ENCODE data around the gene MDN1. TPM values are rescaled to one million over a fixed set of nuclear protein-coding genes. Genes with fewer than 3 reads are reported as not detected.
"Not testable (repeated sequence)": the region's sequence is repeated elsewhere in the genome, so short reads cannot be mapped to it uniquely, and the experiment has no call there.

The MDN1 gene
- 53.2 and 79.3 TPM in 2 replicates for total RNA-seq (2014; rRNA removed; shearing (Covaris generic))

GRCh38 chr6:89819336-89820130 is at the start of gene MDN1:
TSS of gene MDN1 (minus strand) at chr6:89819794. CDS start at chr6:89819607, 187 bp downstream.
- H3K27me3 ChIP-seq (ENCODE audit: control insufficient read depth, insufficient read depth, low read length) = no peaks in the 10 kb centered on the region
- DNase-seq = peak; percentile 95
- H3K36me3 ChIP-seq (replicated peaks; ENCODE audit: control insufficient read depth, insufficient read depth, low read length) = peaks cover 2% of the 10 kb centered on the region
- H3K4me3 ChIP-seq (ENCODE audit: insufficient read depth, low read depth, low read length) = peak within 1 kb of the TSS; percentile 99

GRCh38 chr6:89866024-89866678 is 46.6 kb upstream of the MDN1 start:
- Histone ChIP-seq H3K36me3 (replicated peaks; ENCODE audit: control insufficient read depth, insufficient read depth, low read length) (peaks cover 22% of the 10 kb centered on the region), H3K4me3 (ENCODE audit: insufficient read depth, low read depth, low read length) (no peak overlapping the region), H3K27me3 (ENCODE audit: control insufficient read depth, insufficient read depth, low read length) (no peaks in the 10 kb centered on the region)
- no peak for DNase-seq

- no peak overlapping the region for H3K4me3 ChIP-seq (ENCODE audit: insufficient read depth, low read depth, low read length)
- DNase-seq = no peak
- no peaks in the 10 kb centered on the region for H3K27me3 ChIP-seq (ENCODE audit: control insufficient read depth, insufficient read depth, low read length)
- H3K36me3 ChIP-seq (replicated peaks; ENCODE audit: control insufficient read depth, insufficient read depth, low read length) = peaks cover 25% of the 10 kb centered on the region
Observed at GRCh38 chr6:89862698-89863097, 43.1 kb upstream of the MDN1 start.

DNA sequence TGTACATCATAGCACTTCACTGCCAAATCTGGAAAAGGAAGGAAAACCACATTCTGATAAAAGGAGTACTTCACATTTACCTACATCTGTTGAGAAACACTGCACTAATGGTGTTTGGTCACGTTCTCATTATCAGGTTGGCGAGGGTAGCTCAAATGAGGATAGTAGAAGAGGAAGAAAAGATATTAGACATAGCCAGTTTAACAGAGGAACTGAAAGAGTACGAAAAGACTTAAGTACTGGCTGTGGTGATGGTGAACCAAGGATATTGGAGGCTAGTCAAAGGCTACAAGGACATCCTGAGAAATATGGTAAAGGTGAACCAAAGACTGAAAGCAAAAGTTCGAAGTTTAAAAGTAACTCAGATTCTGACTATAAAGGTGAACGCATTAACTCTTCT is 42.7 kb upstream of the MDN1 start:
- Histone ChIP-seq H3K4me3 (ENCODE audit: insufficient read depth, low read depth, low read length) (no peak overlapping the region), H3K27me3 (ENCODE audit: control insufficient read depth, insufficient read depth, low read length) (no peaks in the 10 kb centered on the region), H3K36me3 (replicated peaks; ENCODE audit: control insufficient read depth, insufficient read depth, low read length) (peaks cover 24% of the 10 kb centered on the region)
- no peak for DNase-seq

DNA sequence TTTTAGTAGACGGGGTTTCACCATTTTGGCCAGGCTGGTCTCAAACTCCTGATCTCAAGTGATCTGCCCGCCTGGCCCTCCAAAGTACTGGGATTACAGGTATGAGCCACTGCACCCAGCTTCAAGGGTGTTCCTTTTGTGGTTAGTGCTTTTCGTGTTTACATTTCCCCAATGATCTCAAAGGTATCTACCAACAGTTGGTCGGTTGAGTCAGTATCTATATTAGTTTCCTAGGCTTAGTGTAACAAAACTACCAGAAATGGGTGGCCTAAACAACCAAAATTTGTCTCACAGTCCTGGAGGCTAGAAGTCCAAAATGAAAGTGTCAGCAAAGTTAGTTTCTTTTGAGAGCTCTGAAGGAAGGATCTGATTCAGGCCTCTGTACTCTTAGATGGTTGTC is 40.1 kb upstream of the MDN1 start:
- Histone ChIP-seq H3K36me3 (replicated peaks; ENCODE audit: control insufficient read depth, insufficient read depth, low read length) (peaks cover 28% of the 10 kb centered on the region), H3K27me3 (ENCODE audit: control insufficient read depth, insufficient read depth, low read length) (no peaks in the 10 kb centered on the region), H3K4me3 (ENCODE audit: insufficient read depth, low read depth, low read length) (no peak overlapping the region)
- DNase-seq = no peak

DNA sequence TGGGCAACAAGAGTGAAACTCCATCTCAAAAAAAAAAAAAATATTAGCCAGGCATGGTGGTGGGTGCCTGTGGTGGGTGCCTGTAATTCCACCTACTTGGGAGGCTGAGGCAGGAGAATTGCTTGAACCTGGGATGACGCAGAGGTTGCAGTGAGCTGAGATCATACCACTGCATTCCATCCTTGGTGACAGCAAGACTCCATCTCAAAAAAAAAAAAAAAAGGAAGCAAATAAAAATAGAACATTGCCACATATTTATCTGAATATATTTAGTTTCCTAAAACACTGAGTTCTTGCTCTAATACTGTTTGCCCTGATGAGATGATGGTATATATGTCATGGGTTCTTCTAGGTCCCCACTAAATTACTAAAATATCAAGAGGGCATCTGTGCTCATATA is 38.4 kb upstream of the MDN1 start:
- no peaks in the 10 kb centered on the region for H3K27me3 ChIP-seq (ENCODE audit: control insufficient read depth, insufficient read depth, low read length)
- no peak for DNase-seq
- no peak overlapping the region for H3K4me3 ChIP-seq (ENCODE audit: insufficient read depth, low read depth, low read length)
- peaks cover 22% of the 10 kb centered on the region for H3K36me3 ChIP-seq (replicated peaks; ENCODE audit: control insufficient read depth, insufficient read depth, low read length)

- Histone ChIP-seq H3K4me3 (ENCODE audit: insufficient read depth, low read depth, low read length) (no peak overlapping the region), H3K36me3 (replicated peaks; ENCODE audit: control insufficient read depth, insufficient read depth, low read length) (peaks cover 8% of the 10 kb centered on the region), H3K27me3 (ENCODE audit: control insufficient read depth, insufficient read depth, low read length) (no peaks in the 10 kb centered on the region)
- DNase-seq = no peak
Observed at GRCh38 chr6:89853068-89853467, 33.5 kb upstream of the MDN1 start.

DNA sequence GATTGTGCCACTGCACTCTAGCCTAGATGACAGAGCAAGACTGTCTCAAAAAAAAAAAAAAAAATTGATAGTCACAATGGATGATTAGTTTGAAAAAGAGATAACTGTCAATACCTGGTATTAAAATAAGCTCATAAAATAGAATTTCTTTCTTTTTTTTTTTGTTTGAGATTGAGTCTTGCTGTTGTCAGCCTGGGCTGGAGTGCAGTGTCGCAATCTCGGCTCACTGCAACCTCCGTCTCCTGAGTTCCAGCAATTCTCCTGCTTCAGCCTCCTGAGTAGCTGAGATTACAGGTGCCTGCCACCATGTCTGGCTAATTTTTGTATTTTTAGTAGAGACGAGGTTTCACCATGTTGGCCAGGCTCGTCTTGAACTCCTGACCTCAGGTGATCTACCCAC is 27.9 kb upstream of the MDN1 start:
- not testable (repeated sequence) for H3K27me3 ChIP-seq (ENCODE audit: control insufficient read depth, insufficient read depth, low read length); H3K36me3 ChIP-seq (replicated peaks; ENCODE audit: control insufficient read depth, insufficient read depth, low read length); H3K4me3 ChIP-seq (ENCODE audit: insufficient read depth, low read depth, low read length); DNase-seq

DNA sequence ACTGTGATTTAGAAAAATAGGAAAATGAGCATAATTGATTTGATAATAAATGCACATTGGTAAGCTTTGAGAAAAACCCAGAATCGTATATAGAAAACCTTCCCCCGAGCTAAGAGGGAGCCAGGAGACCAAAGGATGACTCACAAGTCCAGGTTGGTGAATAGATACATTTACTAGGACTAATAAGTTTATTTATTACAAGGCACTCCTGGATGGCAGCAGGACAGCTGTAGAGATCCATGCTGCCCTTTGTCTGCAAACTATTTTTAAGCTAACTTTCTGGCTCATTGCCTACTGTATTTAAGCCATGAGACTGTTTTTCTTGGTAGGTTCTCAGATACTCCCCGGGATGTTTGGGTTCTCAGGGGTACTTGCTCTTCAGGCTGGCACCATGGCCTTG is 23.5 kb upstream of the MDN1 start:
- Histone ChIP-seq H3K4me3 (ENCODE audit: insufficient read depth, low read depth, low read length) (no peak overlapping the region), H3K27me3 (ENCODE audit: control insufficient read depth, insufficient read depth, low read length) (no peaks in the 10 kb centered on the region), H3K36me3 (replicated peaks; ENCODE audit: control insufficient read depth, insufficient read depth, low read length) (peaks cover 2% of the 10 kb centered on the region)
- DNase-seq = no peak

DNA sequence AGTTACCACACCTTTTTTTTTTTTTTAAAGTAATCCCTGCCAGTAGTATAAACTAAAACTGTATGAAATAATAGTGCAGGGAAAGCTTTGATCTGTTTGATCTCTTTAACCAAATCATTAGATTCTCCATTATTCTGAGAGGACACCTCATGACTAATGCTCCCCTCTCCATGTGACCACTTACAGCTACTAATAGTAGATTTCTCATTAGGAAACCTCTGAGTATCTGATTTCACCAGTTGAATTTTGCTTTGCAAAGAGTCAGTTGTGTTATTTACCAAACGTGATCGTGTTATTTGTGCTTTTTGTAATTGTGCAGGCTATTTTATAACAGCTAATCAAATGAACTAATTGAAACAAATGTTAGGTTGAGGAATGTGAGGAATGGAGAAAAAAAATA is 22.6 kb upstream of the MDN1 start:
- Histone ChIP-seq H3K27me3 (ENCODE audit: control insufficient read depth, insufficient read depth, low read length) (no peaks in the 10 kb centered on the region), H3K36me3 (replicated peaks; ENCODE audit: control insufficient read depth, insufficient read depth, low read length) (peaks cover 2% of the 10 kb centered on the region), H3K4me3 (ENCODE audit: insufficient read depth, low read depth, low read length) (no peak overlapping the region)
- no peak for DNase-seq

DNA sequence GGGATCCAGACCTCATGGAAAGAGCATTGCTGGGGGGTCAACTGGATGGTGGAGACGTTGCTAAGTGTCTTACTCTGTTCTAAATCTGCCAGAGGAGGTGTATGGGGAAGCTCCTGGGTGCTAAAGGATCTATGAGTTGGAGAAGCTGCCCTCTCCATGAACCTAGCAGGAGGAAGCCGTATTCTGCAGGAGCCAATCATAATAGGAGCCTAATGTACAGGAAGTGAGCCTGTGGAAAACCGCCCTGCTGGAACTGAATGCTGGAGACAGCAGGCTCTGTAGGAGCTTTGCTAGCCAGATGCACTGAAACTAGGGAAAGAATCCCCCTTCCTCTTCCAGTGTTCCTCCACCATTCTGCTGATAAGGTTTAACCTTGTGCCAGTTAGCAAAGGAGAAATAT is 20.9 kb upstream of the MDN1 start:
- no peak overlapping the region for H3K4me3 ChIP-seq (ENCODE audit: insufficient read depth, low read depth, low read length)
- no peaks in the 10 kb centered on the region for H3K27me3 ChIP-seq (ENCODE audit: control insufficient read depth, insufficient read depth, low read length)
- H3K36me3 ChIP-seq (replicated peaks; ENCODE audit: control insufficient read depth, insufficient read depth, low read length) = peaks cover 2% of the 10 kb centered on the region; the same call in 1 of the 2 replicates
- no peak for DNase-seq

GRCh38 chr6:89836639-89837222 is 17.1 kb upstream of the MDN1 start:
- no peak for DNase-seq
- H3K36me3 ChIP-seq (replicated peaks; ENCODE audit: control insufficient read depth, insufficient read depth, low read length) = peaks cover 8% of the 10 kb centered on the region
- H3K27me3 ChIP-seq (ENCODE audit: control insufficient read depth, insufficient read depth, low read length) = no peaks in the 10 kb centered on the region
- H3K4me3 ChIP-seq (ENCODE audit: insufficient read depth, low read depth, low read length) = no peak overlapping the region

GRCh38 chr6:89834884-89835792 is 15.5 kb upstream of the MDN1 start:
- Histone ChIP-seq H3K36me3 (replicated peaks; ENCODE audit: control insufficient read depth, insufficient read depth, low read length) (peaks cover 11% of the 10 kb centered on the region), H3K4me3 (ENCODE audit: insufficient read depth, low read depth, low read length) (no peak overlapping the region), H3K27me3 (ENCODE audit: control insufficient read depth, insufficient read depth, low read length) (no peaks in the 10 kb centered on the region)
- DNase-seq = no peak

DNA sequence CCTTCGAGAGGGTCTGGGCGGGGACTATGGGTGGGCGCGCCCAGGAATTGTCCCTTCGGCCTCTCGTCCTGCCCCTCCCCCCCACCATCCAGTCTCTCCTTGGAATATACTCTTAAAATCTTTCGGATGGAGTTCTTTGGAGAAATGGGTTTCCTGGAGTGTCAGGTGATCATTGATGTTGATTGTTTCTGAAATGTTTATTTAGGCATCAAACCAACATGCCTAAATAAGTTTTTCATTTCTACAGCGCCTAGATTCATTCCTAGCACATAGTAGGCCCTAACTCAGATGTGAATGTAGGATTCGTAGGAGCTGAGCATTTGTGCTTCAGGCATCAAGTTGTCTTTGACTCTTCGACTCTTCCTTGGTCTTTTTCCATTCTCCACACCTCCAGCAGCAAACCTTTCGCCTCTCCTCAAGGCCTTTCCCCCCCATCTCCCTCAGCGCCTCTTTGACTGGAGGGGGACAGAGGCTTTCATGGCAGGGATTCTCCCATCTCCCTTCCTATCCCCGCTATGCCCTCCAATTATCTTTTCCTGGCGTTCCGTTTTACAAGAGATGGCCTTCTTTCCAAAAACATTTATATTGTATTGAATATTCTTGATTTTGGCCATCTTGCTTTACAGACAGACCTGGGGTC is 10.7 kb upstream of the MDN1 start:
- peak; percentile 51 for DNase-seq
- no peaks in the 10 kb centered on the region for H3K27me3 ChIP-seq (ENCODE audit: control insufficient read depth, insufficient read depth, low read length)

More for the DNA sequence above, 10.7 kb upstream of the MDN1 start:
- Histone ChIP-seq H3K36me3 (replicated peaks; ENCODE audit: control insufficient read depth, insufficient read depth, low read length) (peaks cover 9% of the 10 kb centered on the region), H3K4me3 (ENCODE audit: insufficient read depth, low read depth, low read length) (peak overlapping the region; percentile 95)
